Measurements from ENCODE around the gene SLC25A11.

- no peak for TF ChIP-seq CTCF (IDR thresholded peaks at IDR 0.05; ENCODE audit: low read depth, low read length, missing input control)
- TF ChIP-seq, protein P1, sequence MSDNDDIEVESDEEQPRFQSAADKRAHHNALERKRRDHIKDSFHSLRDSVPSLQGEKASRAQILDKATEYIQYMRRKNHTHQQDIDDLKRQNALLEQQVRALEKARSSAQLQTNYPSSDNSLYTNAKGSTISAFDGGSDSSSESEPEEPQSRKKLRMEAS (IDR thresholded peaks at IDR 0.05) = no peak
- peak in 1 of 2 donors; percentile 57 for TF ChIP-seq RXRA (IDR thresholded peaks at IDR 0.05)
- peak; percentile 13 to 21 for TF ChIP-seq GABPA (IDR thresholded peaks at IDR 0.05 in 1 of 2, conservative IDR thresholded peaks at IDR 0.05 in 1 of 2)
- peak in 1 of 2 donors; percentile 33 for TF ChIP-seq JUND (IDR thresholded peaks at IDR 0.05)
- TF ChIP-seq REST (IDR thresholded peaks at IDR 0.05) = peak; percentile 22
- TF ChIP-seq, protein P2, sequence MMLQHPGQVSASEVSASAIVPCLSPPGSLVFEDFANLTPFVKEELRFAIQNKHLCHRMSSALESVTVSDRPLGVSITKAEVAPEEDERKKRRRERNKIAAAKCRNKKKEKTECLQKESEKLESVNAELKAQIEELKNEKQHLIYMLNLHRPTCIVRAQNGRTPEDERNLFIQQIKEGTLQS (IDR thresholded peaks at IDR 0.05) = no peak
Observed at GRCh38 chr17:4913994-4914393, 25.9 kb downstream of the SLC25A11 start.

Measured in liver (tissue), 3 donors.